Fibroblast of lung (primary cell): ENCODE results near the gene CCL7. TPM values are rescaled to one million over a fixed set of nuclear protein-coding genes. Genes with fewer than 3 reads are reported as not detected.

Experiments
- DNase-seq, 2 donors: peaks; one replicate each; pipeline versions ENCODE4 v3.0.0 to v3.0.0-alpha.2; 2010; ENCODE audit warnings: low read depth in 2 of 2
- H2AFZ ChIP-seq: 2 replicates; pipeline ENCODE4 v1.5.1; 2012; ENCODE audit warnings: low read length, control low read depth, inconsistent platforms
- H3K27ac ChIP-seq: 2 replicates; pipeline ENCODE4 v1.5.1; 2011; ENCODE audit warnings: low read length, control low read depth; ENCODE audit not compliant: insufficient read depth
- H3K27me3 ChIP-seq: 2 replicates; pipeline ENCODE4 v1.5.1; 2011; ENCODE audit warnings: mild to moderate bottlenecking, low read length; ENCODE audit not compliant: control insufficient read depth, insufficient read depth
- H3K36me3 ChIP-seq: 2 replicates; pipeline ENCODE4 v1.5.1; 2011; ENCODE audit warnings: low read length; ENCODE audit not compliant: control insufficient read depth, insufficient read depth
- H3K4me1 ChIP-seq: 2 replicates; pipeline ENCODE4 v1.5.1; 2011; ENCODE audit warnings: low read length; ENCODE audit not compliant: control insufficient read depth, insufficient read depth; ENCODE audit errors: extremely low read depth
- H3K4me2 ChIP-seq: 2 replicates; pipeline ENCODE4 v1.5.1; 2011; ENCODE audit warnings: low read length, control low read depth; ENCODE audit not compliant: insufficient read depth; ENCODE audit errors: extremely low read depth
- H3K4me3 ChIP-seq, 4 experiments: fragments of 200-600 bp in 1 of 4; sonication (generic) in 1 of 4; replicated peaks in 1 of 4; 2 replicates each; pipeline ENCODE4 v1.5.1; 2011 to 2016; ENCODE audit warnings: low read length in 4 of 4, low read depth in 3 of 4, mild to moderate bottlenecking in 3 of 4, control low read depth in 2 of 4, inconsistent platforms in 1 of 4, mixed read lengths in 1 of 4; ENCODE audit not compliant: insufficient read depth in 1 of 4; ENCODE audit errors: control extremely low read depth in 1 of 4
- H3K79me2 ChIP-seq: 2 replicates; pipeline ENCODE4 v1.5.1; 2012; ENCODE audit warnings: mild to moderate bottlenecking, low read length, inconsistent platforms; ENCODE audit not compliant: control insufficient read depth, insufficient read depth
- H3K9ac ChIP-seq: 2 replicates; pipeline ENCODE4 v1.5.1; 2011; ENCODE audit warnings: mild to moderate bottlenecking, low read length, control low read depth; ENCODE audit not compliant: insufficient read depth
- H3K9me3 ChIP-seq: 2 replicates; pipeline ENCODE4 v1.5.1; 2012; ENCODE audit warnings: low read depth, low read length; ENCODE audit not compliant: control insufficient read depth, insufficient read depth
- H4K20me1 ChIP-seq: 2 replicates; pipeline ENCODE4 v1.5.1; 2011; ENCODE audit warnings: low read length; ENCODE audit not compliant: control insufficient read depth, insufficient read depth; ENCODE audit errors: extremely low read depth
- EZH2 ChIP-seq: IDR thresholded peaks from 2 replicates; pipeline ENCODE4 v1.5.1; 2012; ENCODE audit warnings: low read length, control low read depth, mild to moderate bottlenecking; ENCODE audit errors: missing control alignments
- polyA plus RNA-seq, 2 donors: library from polyadenylated mRNA; depleted of rRNA in 1 of 2; stranded (reverse) in 1 of 2; unstranded in 1 of 2; fragments of >200 nt; gene quantifications; 2 replicates each; pipeline ENCODE4 v1.2.1, GENCODE V29; 2011 to 2012; ENCODE audit warnings: missing spikeins in 1 of 2
- total RNA-seq: library from RNA; depleted of rRNA; stranded (reverse); fragments of >200 nt; gene quantifications from 2 replicates; pipeline ENCODE4 v1.2.1, GENCODE V29; 2014
- TF ChIP-seq, protein P1 (sequence below), 2 donors: IDR thresholded peaks in 1 of 2; conservative IDR thresholded peaks in 1 of 2; 1 replicate in 1 of 2; 2 replicates in 1 of 2; pipeline ENCODE4 v1.5.1; 2011 to 2012; ENCODE audit warnings: low read length in 2 of 2, control low read depth in 1 of 2, inconsistent platforms in 1 of 2, low read depth in 1 of 2, mild to moderate bottlenecking in 1 of 2

Gene CCL7
- total and polyA plus RNA-seq, 2 donors (not counting 1 experiment from before 2014, with no cell fraction given): 0.33 to 0.81 TPM

DNA sequence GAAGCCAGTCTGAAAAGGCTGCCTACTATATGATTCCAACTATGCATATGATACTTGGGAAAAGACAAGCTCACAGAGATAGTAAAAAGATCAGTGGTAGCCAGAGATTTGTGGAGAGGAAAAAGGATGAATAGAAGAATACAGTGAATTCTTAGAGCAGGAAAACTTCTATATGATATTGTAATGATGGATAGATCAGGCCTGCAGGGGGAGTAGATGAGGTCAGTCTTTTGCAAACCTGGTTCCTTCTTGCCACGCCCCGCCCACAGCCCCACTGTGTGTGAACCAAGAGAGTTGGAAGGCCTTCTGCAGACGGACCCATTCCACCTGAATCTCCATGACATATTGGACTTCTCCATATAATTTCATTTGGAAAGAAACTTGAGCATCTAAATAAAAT, 48.5 kb downstream of the CCL7 start:
- Histone ChIP-seq H4K20me1 (no peaks in the 10 kb centered on the region), H3K36me3 (no peaks in the 10 kb centered on the region), H3K27ac (no peak overlapping the region), H2AFZ (no peak overlapping the region), H3K79me2 (no peaks in the 10 kb centered on the region), H3K4me1 (no peaks in the 10 kb centered on the region), H3K4me3 (no peak overlapping the region), H3K9me3 (no peaks in the 10 kb centered on the region), H3K27me3 (no peaks in the 10 kb centered on the region), H3K9ac (no peak overlapping the region), H3K4me2 (no peak overlapping the region)
- no peak for DNase-seq
- TF ChIP-seq, protein P1, sequence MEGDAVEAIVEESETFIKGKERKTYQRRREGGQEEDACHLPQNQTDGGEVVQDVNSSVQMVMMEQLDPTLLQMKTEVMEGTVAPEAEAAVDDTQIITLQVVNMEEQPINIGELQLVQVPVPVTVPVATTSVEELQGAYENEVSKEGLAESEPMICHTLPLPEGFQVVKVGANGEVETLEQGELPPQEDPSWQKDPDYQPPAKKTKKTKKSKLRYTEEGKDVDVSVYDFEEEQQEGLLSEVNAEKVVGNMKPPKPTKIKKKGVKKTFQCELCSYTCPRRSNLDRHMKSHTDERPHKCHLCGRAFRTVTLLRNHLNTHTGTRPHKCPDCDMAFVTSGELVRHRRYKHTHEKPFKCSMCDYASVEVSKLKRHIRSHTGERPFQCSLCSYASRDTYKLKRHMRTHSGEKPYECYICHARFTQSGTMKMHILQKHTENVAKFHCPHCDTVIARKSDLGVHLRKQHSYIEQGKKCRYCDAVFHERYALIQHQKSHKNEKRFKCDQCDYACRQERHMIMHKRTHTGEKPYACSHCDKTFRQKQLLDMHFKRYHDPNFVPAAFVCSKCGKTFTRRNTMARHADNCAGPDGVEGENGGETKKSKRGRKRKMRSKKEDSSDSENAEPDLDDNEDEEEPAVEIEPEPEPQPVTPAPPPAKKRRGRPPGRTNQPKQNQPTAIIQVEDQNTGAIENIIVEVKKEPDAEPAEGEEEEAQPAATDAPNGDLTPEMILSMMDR (conservative IDR thresholded peaks at IDR 0.05 in 1 of 2, IDR thresholded peaks at IDR 0.05 in 1 of 2; ENCODE audit: low read depth in 1 of 2, low read length in 2 of 2): no peak
- no peak for TF ChIP-seq EZH2

DNA sequence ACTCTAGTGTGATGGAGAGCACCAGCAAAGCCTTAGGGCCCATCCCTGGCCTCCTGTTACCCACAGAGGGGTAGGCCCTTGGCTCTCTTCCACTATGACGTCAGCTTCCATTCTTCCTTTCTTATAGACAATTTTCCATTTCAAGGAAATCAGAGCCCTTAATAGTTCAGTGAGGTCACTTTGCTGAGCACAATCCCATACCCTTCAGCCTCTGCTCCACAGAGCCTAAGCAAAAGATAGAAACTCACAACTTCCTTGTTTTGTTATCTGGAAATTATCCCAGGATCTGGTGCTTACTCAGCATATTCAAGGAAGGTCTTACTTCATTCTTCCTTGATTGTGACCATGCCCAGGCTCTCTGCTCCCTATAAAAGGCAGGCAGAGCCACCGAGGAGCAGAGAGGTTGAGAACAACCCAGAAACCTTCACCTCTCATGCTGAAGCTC, 49.0 kb downstream of the CCL7 start, which contains the start of gene CCL8:
CCL8 (plus strand) TSS at position 397 of the 445 bp plus-strand sequence. CDS start 67 bp downstream, outside the sequence.
- Histone ChIP-seq H3K4me2 (no peak within 1 kb of the TSS), H3K9me3 (no peaks in the 10 kb centered on the region), H3K4me3 (no peak within 1 kb of the TSS), H2AFZ (no peak within 1 kb of the TSS), H3K9ac (no peak within 1 kb of the TSS), H3K36me3 (no peaks in the 10 kb centered on the region), H3K27me3 (no peaks in the 10 kb centered on the region), H3K27ac (no peak within 1 kb of the TSS), H4K20me1 (no peaks in the 10 kb centered on the region), H3K4me1 (no peaks in the 10 kb centered on the region), H3K79me2 (no peaks in the 10 kb centered on the region)
- peak in 1 of 2 donors; percentile 15 for DNase-seq
- TF ChIP-seq EZH2: no peak
- TF ChIP-seq, protein P1 (conservative IDR thresholded peaks at IDR 0.05 in 1 of 2, IDR thresholded peaks at IDR 0.05 in 1 of 2; ENCODE audit: low read depth in 1 of 2, low read length in 2 of 2): no peak

Other genes with a start within 250 kb of the CCL7 start
- 23.1 and 42.9 TPM in 2 replicates for gene CCL2, start 14.9 kb upstream of the CCL7 start, total RNA-seq
- gene CCL2, start 14.9 kb upstream of the CCL7 start, polyA plus RNA-seq: 65.7 and 170 TPM in 2 replicates
- gene CCL11, start 15.5 kb downstream of the CCL7 start, total RNA-seq: not detected in 2 replicates
- 0.91 TPM in 1 of 2 replicates, not detected in the other for gene CCL11, start 15.5 kb downstream of the CCL7 start, polyA plus RNA-seq
- 0.26 and 0.50 TPM in 2 replicates for gene CCL8, start 49.2 kb downstream of the CCL7 start, total RNA-seq
- 0.27 TPM in 1 of 2 replicates, not detected in the other for gene CCL8, start 49.2 kb downstream of the CCL7 start, polyA plus RNA-seq
- under 0.01 TPM in 1 of 2 replicates, not detected in the other for gene CCL13, start 86.3 kb downstream of the CCL7 start, total RNA-seq
- gene CCL13, start 86.3 kb downstream of the CCL7 start, polyA plus RNA-seq: 1.7 TPM in 1 of 2 replicates, not detected in the other
- not detected in 2 replicates for gene CCL1, start 93.0 kb downstream of the CCL7 start, total RNA-seq
- not detected in 2 replicates for gene CCL1, start 93.0 kb downstream of the CCL7 start, polyA plus RNA-seq